ENCODE data around the gene PTGS2.
A peak's percentile ranks its signal among the peaks of the same experiment; 100 is the strongest.
"Not testable (repeated sequence)": the region's sequence is repeated elsewhere in the genome, so short reads cannot be mapped to it uniquely, and the experiment has no call there.

The PTGS2 gene

DNA sequence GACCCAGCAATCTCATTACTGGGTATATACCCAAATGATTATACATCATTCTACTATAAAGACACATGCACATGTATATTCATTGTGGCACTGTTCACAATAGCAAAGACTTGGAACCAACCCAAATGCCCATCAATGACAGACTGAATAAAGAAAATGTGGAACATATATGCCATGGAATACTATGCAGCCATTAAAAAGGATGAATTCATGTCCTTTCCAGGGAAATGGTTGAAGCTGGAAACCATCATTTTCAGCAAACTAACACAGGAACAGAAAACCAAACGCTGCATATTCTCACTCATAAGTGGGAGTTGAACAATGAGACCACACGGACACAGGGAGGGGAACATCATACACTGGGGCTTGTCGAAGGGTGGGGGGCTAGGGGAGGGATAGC is 10.4 kb downstream of the PTGS2 start:
- DNase-seq, result not testable (repeated sequence)

GRCh38 chr1:186664217-186664616 is 16.0 kb downstream of the PTGS2 start:
- not testable (repeated sequence) for DNase-seq

DNA sequence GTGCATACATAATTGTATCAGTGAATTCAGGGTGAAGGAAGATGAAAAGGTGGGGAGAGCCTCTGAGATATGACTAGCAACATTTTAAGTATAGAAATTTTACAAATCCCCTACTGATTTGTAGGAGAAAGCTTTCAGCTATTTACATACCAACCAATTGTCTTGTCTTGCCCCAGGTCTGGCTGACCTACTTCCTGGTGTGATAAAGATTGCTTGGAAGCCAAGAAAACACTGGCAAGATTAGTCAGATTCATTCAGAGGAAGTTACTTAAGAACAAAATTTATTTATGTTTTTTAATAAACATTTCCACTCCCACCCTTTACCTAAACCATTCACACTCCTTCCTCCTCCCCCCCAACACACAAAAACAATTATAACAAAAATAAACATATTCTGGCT is 17.5 kb downstream of the PTGS2 start:
- DNase-seq, result no peak

GRCh38 chr1:186659890-186660341 is 20.3 kb downstream of the PTGS2 start:
- peak in 1 of 2 donors; percentile 29 for DNase-seq

GRCh38 chr1:186658999-186659398 is 21.2 kb downstream of the PTGS2 start:
- no peak for DNase-seq

DNA sequence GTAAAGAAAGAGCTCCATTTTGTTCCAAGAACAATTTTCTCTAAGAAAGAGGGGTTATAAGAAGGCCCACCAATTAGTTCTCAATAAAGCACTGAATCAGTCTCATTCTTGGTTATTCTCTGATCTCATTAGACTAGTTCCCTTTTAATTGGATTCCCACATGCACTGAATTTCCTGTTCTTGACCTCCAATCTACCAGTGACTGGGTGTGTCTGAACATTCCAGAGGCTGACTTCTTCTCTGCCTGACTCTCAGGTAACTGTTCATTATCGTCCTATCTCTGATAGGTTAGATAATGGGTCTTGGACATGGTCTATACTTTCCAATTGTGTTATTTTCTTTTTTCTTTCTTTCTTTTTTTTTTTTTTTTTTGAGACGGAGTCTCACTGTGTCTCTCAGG is 22.7 kb downstream of the PTGS2 start:
- DNase-seq, result no peak

- DNase-seq, result peak in 1 of 2 donors; percentile 26
Measured at GRCh38 chr1:186655876-186656275, 24.3 kb downstream of the PTGS2 start.

GRCh38 chr1:186654741-186655140 is 25.5 kb downstream of the PTGS2 start:
- no peak for DNase-seq

- no peak for DNase-seq
Measured at GRCh38 chr1:186653312-186653711, 26.9 kb downstream of the PTGS2 start.

- no peak for DNase-seq
Measured at GRCh38 chr1:186648613-186649012, 31.6 kb downstream of the PTGS2 start.

DNA sequence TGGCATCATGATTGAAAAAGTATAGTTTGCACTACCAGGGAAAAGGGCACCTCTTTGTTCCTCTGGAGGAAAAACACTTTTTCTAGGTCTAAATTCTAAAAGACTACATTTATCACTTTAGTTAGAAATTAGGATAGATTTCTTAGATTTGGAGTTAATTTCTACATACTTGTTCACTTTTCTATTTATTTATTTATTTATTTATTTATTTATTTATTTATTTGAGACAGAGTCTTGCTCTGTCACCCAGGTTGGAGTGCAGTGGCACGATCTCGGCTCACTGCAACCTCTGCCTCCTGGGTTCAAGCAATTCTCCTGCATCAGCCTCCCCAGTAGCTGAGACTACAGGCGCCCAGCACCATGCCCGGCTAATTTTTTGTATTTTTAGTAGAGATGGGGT is 32.2 kb downstream of the PTGS2 start:
- DNase-seq, result not testable (repeated sequence)

- DNase-seq, result peak in 1 of 2 donors; percentile 37
Measured at GRCh38 chr1:186643614-186644013, 36.6 kb downstream of the PTGS2 start.

DNA sequence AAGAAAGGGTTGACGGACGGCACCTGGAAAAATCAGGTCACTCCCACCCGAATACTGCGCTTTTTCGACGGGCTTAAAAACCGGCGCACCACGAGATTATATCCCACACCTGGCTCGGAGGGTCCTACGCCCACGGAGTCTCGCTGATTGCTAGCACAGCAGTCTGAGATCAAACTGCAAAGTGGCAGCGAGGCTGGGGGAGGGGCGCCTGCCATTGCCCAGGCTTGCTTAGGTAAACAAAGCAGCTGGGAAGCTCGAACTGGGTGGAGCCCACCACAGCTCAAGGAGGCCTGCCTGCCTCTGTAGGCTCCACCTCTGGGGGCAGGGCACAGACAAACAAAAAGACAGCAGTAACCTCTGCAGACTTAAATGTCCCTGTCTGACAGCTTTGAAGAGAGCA is 42.7 kb downstream of the PTGS2 start:
- not testable (repeated sequence) for DNase-seq

DNA sequence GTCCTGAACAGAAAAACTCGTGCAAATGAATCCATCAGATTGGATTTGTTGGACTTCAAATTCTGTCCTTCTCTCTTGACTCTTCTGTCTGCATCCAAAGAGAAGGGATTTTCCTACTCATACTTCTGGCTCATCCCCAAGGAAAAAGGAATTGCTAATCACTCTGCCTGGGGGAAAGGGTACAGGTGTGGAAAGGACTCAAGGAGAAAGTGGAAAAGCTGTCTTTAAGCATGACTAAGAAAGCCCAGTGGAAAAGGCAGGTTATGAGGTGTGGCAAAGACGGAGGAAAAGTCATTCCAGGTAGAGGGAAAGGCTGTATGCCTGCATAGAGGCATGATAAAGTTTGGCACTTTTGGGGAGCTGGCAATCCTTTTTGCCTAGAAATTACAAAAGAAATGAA is 43.4 kb downstream of the PTGS2 start:
- no peak for DNase-seq

- DNase-seq, result no peak
Measured at GRCh38 chr1:186634511-186634910, 45.7 kb downstream of the PTGS2 start.

DNA sequence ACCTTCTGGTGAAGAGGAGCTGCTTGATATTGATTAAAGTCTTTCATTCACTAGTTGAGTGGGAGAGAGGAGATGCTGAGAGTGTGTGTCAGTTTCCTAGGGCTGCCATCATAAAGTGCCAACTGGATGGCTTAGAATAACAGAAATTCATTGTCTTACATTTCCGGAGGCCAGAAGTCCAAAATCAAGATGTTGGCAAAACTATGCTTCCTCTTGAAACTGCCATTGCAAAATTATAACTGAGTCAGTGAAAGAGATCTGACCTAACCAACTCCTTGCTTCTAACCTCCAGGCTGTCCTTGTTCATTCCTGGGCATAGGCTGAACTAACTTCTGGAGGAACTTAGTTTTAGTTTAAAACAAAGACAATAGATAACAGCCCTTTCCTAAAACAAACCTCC is 47.1 kb downstream of the PTGS2 start:
- no peak for DNase-seq

DNA sequence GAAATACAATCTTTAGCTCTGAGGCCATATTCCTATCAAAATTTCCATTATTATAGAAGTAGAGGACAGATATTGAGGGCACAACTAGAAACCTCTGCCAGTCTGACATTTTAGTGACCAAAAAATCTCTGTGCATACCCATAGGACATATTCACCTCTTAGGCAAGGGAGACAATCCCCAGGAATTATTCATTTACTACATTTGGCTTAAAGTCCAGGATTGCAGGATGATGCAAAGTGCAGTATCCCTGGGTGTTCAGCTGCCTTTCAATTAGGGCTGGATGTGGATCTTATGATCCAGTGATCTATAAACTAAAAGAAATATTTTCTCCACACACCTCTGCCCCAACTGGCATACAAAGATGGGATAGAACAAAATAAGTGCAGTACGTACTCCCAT is 50.9 kb downstream of the PTGS2 start:
- DNase-seq, result no peak

GRCh38 chr1:186628910-186629309 is 51.3 kb downstream of the PTGS2 start:
- DNase-seq, result no peak

- DNase-seq, result no peak
Measured at GRCh38 chr1:186627019-186627418, 53.2 kb downstream of the PTGS2 start.

- peak in 1 of 2 donors; percentile 75 for DNase-seq
Measured at GRCh38 chr1:186626356-186626932, 53.8 kb downstream of the PTGS2 start.

GRCh38 chr1:186623551-186623950 is 56.7 kb downstream of the PTGS2 start:
- peak in 1 of 2 donors; percentile 3 for DNase-seq
